ACC112 (cell line): ENCODE results near the gene CHKA.

ENCODE experiments used
- H2AFZ ChIP-seq: fragments of 200-600 bp; sonication (generic); one replicate; pipeline ENCODE4 v1.6.0; 2017; ENCODE audit warnings: antibody characterized with exemption, low read length; ENCODE audit not compliant: unreplicated experiment
- H3K27ac ChIP-seq: fragments of 200-600 bp; sonication (generic); 2 replicates; pipeline ENCODE4 v1.5.1; 2014; ENCODE audit warnings: low read depth, mild to moderate bottlenecking, antibody characterized with exemption, low read length, moderate library complexity
- H3K27me3 ChIP-seq: fragments of 200-600 bp; sonication (generic); 2 replicates; pipeline ENCODE4 v1.6.1; 2014; ENCODE audit warnings: mild to moderate bottlenecking, antibody characterized with exemption, low read length, moderate library complexity, mixed read lengths; ENCODE audit not compliant: insufficient read depth
- H3K36me3 ChIP-seq: fragments of 200-600 bp; sonication (generic); 2 replicates; pipeline ENCODE4 v1.6.1; 2016; ENCODE audit warnings: mild to moderate bottlenecking, antibody characterized with exemption, low read length, moderate library complexity, mixed read lengths; ENCODE audit not compliant: insufficient read depth
- H3K4me1 ChIP-seq: fragments of 200-600 bp; sonication (generic); one replicate; pipeline ENCODE4 v1.6.1; 2016; ENCODE audit warnings: low read length, mixed read lengths; ENCODE audit not compliant: insufficient read depth, unreplicated experiment, control insufficient read depth
- H3K4me3 ChIP-seq: fragments of 200-600 bp; sonication (generic); 2 replicates; pipeline ENCODE4 v1.5.1; 2014; ENCODE audit warnings: mild to moderate bottlenecking, low read depth, low read length
- H3K79me2 ChIP-seq: fragments of 200-600 bp; sonication (generic); one replicate; pipeline ENCODE4 v1.6.0; 2016; ENCODE audit warnings: low read length; ENCODE audit not compliant: control insufficient read depth, unreplicated experiment, insufficient read depth

CHKA gene

GRCh38 chr11:68090287-68090686, 30.9 kb downstream of the CHKA start:
- no peaks in the 10 kb centered on the region for H3K79me2 ChIP-seq
- H3K4me1 ChIP-seq: no peaks in the 10 kb centered on the region
- no peak overlapping the region for H3K4me3 ChIP-seq
- no peaks in the 10 kb centered on the region for H3K27me3 ChIP-seq
- H3K27ac ChIP-seq: no peak overlapping the region
- H3K36me3 ChIP-seq: no peaks in the 10 kb centered on the region
- H2AFZ ChIP-seq: no peak overlapping the region

GRCh38 chr11:68089679-68090078, 31.5 kb downstream of the CHKA start:
- Histone ChIP-seq H3K79me2 (no peaks in the 10 kb centered on the region), H2AFZ (no peak overlapping the region), H3K36me3 (no peaks in the 10 kb centered on the region)

GRCh38 chr11:68083517-68083916, 37.7 kb downstream of the CHKA start:
- H3K27ac ChIP-seq: no peak overlapping the region
- no peaks in the 10 kb centered on the region for H3K36me3 ChIP-seq
- no peaks in the 10 kb centered on the region for H3K79me2 ChIP-seq
- H3K4me3 ChIP-seq: no peak overlapping the region
- H2AFZ ChIP-seq: no peak overlapping the region
- no peaks in the 10 kb centered on the region for H3K4me1 ChIP-seq
- H3K27me3 ChIP-seq: no peaks in the 10 kb centered on the region

More at GRCh38 chr11:68089679-68090078, 31.5 kb downstream of the CHKA start:
- H3K4me3 ChIP-seq: no peak overlapping the region
- no peaks in the 10 kb centered on the region for H3K4me1 ChIP-seq
- no peak overlapping the region for H3K27ac ChIP-seq
- no peaks in the 10 kb centered on the region for H3K27me3 ChIP-seq

- no peak overlapping the region for H3K27ac ChIP-seq
- H3K4me1 ChIP-seq: no peaks in the 10 kb centered on the region
- H3K4me3 ChIP-seq: no peak overlapping the region
- no peaks in the 10 kb centered on the region for H3K27me3 ChIP-seq
- H2AFZ ChIP-seq: no peak overlapping the region
- H3K79me2 ChIP-seq: no peaks in the 10 kb centered on the region
- no peaks in the 10 kb centered on the region for H3K36me3 ChIP-seq
These were observed 38.7 kb downstream of the CHKA start for GRCh38 chr11:68082481-68082880.

GRCh38 chr11:68081691-68082090, 39.5 kb downstream of the CHKA start:
- Histone ChIP-seq H3K4me3 (no peak overlapping the region), H3K27me3 (no peaks in the 10 kb centered on the region), H3K79me2 (no peaks in the 10 kb centered on the region)

GRCh38 chr11:68080860-68081259, 40.3 kb downstream of the CHKA start:
- no peak overlapping the region for H3K4me3 ChIP-seq
- no peaks in the 10 kb centered on the region for H3K27me3 ChIP-seq
- H3K4me1 ChIP-seq: no peaks in the 10 kb centered on the region
- H2AFZ ChIP-seq: no peak overlapping the region
- no peaks in the 10 kb centered on the region for H3K36me3 ChIP-seq
- H3K27ac ChIP-seq: no peak overlapping the region
- H3K79me2 ChIP-seq: no peaks in the 10 kb centered on the region

More at GRCh38 chr11:68081691-68082090, 39.5 kb downstream of the CHKA start:
- Histone ChIP-seq H3K27ac (no peak overlapping the region), H3K36me3 (no peaks in the 10 kb centered on the region), H2AFZ (no peak overlapping the region), H3K4me1 (no peaks in the 10 kb centered on the region)

GRCh38 chr11:68077617-68078582, 43.3 kb downstream of the CHKA start:
- H3K36me3 ChIP-seq: no peaks in the 10 kb centered on the region
- H3K79me2 ChIP-seq: no peaks in the 10 kb centered on the region
- no peak overlapping the region for H3K27ac ChIP-seq

GRCh38 chr11:68076371-68077042, 44.7 kb downstream of the CHKA start:
- Histone ChIP-seq H3K36me3 (no peaks in the 10 kb centered on the region), H3K27ac (no peak overlapping the region), H3K79me2 (no peaks in the 10 kb centered on the region)

More at GRCh38 chr11:68077617-68078582, 43.3 kb downstream of the CHKA start:
- Histone ChIP-seq H2AFZ (no peak overlapping the region), H3K27me3 (no peaks in the 10 kb centered on the region), H3K4me1 (no peaks in the 10 kb centered on the region), H3K4me3 (no peak overlapping the region)

GRCh38 chr11:68074584-68075352, 46.4 kb downstream of the CHKA start:
- H3K27ac ChIP-seq: no peak overlapping the region
- H3K4me3 ChIP-seq: no peak overlapping the region
- no peaks in the 10 kb centered on the region for H3K79me2 ChIP-seq
- no peaks in the 10 kb centered on the region for H3K4me1 ChIP-seq
- no peaks in the 10 kb centered on the region for H3K36me3 ChIP-seq
- no peak overlapping the region for H2AFZ ChIP-seq
- no peaks in the 10 kb centered on the region for H3K27me3 ChIP-seq

More at GRCh38 chr11:68076371-68077042, 44.7 kb downstream of the CHKA start:
- H3K27me3 ChIP-seq: no peaks in the 10 kb centered on the region
- H3K4me1 ChIP-seq: no peaks in the 10 kb centered on the region
- H3K4me3 ChIP-seq: no peak overlapping the region
- no peak overlapping the region for H2AFZ ChIP-seq

- Histone ChIP-seq H3K36me3 (no peaks in the 10 kb centered on the region), H3K4me1 (no peaks in the 10 kb centered on the region), H3K79me2 (no peaks in the 10 kb centered on the region), H3K27ac (no peak overlapping the region), H2AFZ (no peak overlapping the region), H3K27me3 (no peaks in the 10 kb centered on the region), H3K4me3 (no peak overlapping the region)
These were observed 49.7 kb downstream of the CHKA start for GRCh38 chr11:68071281-68072048.
